ENCODE results near the gene TNS3. TPM values are rescaled to one million over a fixed set of nuclear protein-coding genes. Genes with fewer than 3 reads are reported as not detected.

TNS3 gene
- total and polyA plus RNA-seq, 2 of the 13 experiments (the other 11 are each of a cell fraction or from before 2014, with no cell fraction given), result 52.9 to 55.7 TPM

DNA sequence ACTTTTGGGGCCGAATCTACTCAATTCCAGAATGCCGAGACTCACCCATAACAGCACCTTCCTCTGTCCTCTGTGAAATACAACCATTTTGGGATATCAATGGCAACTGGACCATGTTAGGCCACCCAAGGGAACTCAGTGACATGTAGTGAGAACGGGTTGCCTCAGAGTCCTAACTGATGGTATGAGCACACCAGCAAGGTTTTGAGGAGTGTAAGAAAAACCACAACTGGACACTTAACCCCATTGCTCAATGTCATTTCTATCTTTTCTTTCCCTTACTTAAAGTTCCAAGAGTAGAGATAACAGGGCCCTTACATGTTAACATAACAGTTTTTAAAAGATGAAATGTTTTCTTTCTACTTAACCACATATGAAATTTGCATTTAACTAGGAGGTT, 67.1 kb downstream of the TNS3 start:
- no peak for ATAC-seq
- H3K9ac ChIP-seq (ENCODE audit: insufficient read depth, low read depth, low read length), result no peak overlapping the region
- H3K79me2 ChIP-seq (ENCODE audit: insufficient read depth, low read length), result peaks cover 91% of the 10 kb centered on the region
- intact Hi-C loops (cut with micrococcal nuclease; ENCODE audit: unreplicated experiment) (loop anchor here (5.0 kb wide), 1 partner anchor 38 kb away; no protein-coding TSS in a partner anchor), in situ Hi-C loops (cut with HindIII; ENCODE audit: extremely low pct_ligation_motif_present, low pct_unique_long_range_greater_than_20kb) (no loop called here)
- ChIA-PET CTCF (ENCODE audit: low intra/inter-chr PET ratio, low total read pairs) (no interaction called here), POLR2A (no interaction called here)
- H3K27ac ChIP-seq (ENCODE audit: extremely low read length, insufficient read depth, low read length), result peak overlapping the region; percentile 8
- H2AFZ ChIP-seq (ENCODE audit: low read length), result no peak overlapping the region
- DNase-seq (ENCODE audit: low spot score), result no peak
- peaks cover 79% of the 10 kb centered on the region for H3K4me1 ChIP-seq (ENCODE audit: insufficient read depth, low read length)
- H3K4me3 ChIP-seq (replicated peaks in 1 of 3; ENCODE audit: insufficient read depth in 1 of 3, low read depth in 2 of 3, low read length in 3 of 3), result no peak overlapping the region
- 96% methylated on average over 3 of the region's 3 CpGs for WGBS (ENCODE audit: low lambda C conversion rate)
- H3K9me3 ChIP-seq (ENCODE audit: low read length), result no peaks in the 10 kb centered on the region
- H4K20me1 ChIP-seq (ENCODE audit: insufficient read depth, low read length), result peaks cover 53% of the 10 kb centered on the region
- peaks cover 16 to 53% of the 10 kb centered on the region in 2 experiments for H3K36me3 ChIP-seq (replicated peaks in 1 of 2; ENCODE audit: control insufficient read depth in 1 of 2, insufficient read depth in 2 of 2, low read length in 2 of 2)
- no peak overlapping the region for H3K4me2 ChIP-seq (ENCODE audit: low read depth, low read length)
- FAIRE-seq, result no peak
- H3K27me3 ChIP-seq (ENCODE audit: control insufficient read depth in 1 of 2, insufficient read depth in 2 of 2, low read length in 2 of 2), result no peaks in the 10 kb centered on the region
- BruUV-seq (replicated peaks), result no TSS peak
- TF ChIP-seq FOXJ3 (CRISPR knock-in tag; IDR thresholded peaks at IDR 0.05; ENCODE audit: borderline replicate concordance) (no peak), ZNF225 (CRISPR knock-in tag; IDR thresholded peaks at IDR 0.05) (no peak), ZNF75D (CRISPR knock-in tag; IDR thresholded peaks at IDR 0.05; ENCODE audit: borderline replicate concordance) (no peak), NFIC (IDR thresholded peaks at IDR 0.05; ENCODE audit: low read length) (no peak), ZNF367 (CRISPR knock-in tag; IDR thresholded peaks at IDR 0.05; ENCODE audit: borderline replicate concordance) (no peak), ZNF207 (IDR thresholded peaks at IDR 0.05; ENCODE audit: borderline replicate concordance) (no peak), SMYD3 (CRISPR knock-in tag; IDR thresholded peaks at IDR 0.05) (no peak), HNF4A (CRISPR knock-in tag; IDR thresholded peaks at IDR 0.05) (no peak), KDM5B (CRISPR knock-in tag; IDR thresholded peaks at IDR 0.05; ENCODE audit: borderline replicate concordance) (no peak), ZNF879 (CRISPR knock-in tag; IDR thresholded peaks at IDR 0.05) (no peak), KLF12 (CRISPR knock-in tag; IDR thresholded peaks at IDR 0.05; ENCODE audit: borderline replicate concordance) (no peak), ZNF460 (CRISPR knock-in tag; IDR thresholded peaks at IDR 0.05; ENCODE audit: borderline replicate concordance) (no peak)
- TF ChIP-seq, protein P1, sequence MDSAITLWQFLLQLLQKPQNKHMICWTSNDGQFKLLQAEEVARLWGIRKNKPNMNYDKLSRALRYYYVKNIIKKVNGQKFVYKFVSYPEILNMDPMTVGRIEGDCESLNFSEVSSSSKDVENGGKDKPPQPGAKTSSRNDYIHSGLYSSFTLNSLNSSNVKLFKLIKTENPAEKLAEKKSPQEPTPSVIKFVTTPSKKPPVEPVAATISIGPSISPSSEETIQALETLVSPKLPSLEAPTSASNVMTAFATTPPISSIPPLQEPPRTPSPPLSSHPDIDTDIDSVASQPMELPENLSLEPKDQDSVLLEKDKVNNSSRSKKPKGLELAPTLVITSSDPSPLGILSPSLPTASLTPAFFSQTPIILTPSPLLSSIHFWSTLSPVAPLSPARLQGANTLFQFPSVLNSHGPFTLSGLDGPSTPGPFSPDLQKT (CRISPR knock-in tag; IDR thresholded peaks at IDR 0.05; ENCODE audit: borderline replicate concordance), result no peak
- TF ChIP-seq, protein P2, sequence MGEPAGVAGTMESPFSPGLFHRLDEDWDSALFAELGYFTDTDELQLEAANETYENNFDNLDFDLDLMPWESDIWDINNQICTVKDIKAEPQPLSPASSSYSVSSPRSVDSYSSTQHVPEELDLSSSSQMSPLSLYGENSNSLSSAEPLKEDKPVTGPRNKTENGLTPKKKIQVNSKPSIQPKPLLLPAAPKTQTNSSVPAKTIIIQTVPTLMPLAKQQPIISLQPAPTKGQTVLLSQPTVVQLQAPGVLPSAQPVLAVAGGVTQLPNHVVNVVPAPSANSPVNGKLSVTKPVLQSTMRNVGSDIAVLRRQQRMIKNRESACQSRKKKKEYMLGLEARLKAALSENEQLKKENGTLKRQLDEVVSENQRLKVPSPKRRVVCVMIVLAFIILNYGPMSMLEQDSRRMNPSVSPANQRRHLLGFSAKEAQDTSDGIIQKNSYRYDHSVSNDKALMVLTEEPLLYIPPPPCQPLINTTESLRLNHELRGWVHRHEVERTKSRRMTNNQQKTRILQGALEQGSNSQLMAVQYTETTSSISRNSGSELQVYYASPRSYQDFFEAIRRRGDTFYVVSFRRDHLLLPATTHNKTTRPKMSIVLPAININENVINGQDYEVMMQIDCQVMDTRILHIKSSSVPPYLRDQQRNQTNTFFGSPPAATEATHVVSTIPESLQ (CRISPR knock-in tag; conservative IDR thresholded peaks at IDR 0.05), result no peak
- TF ChIP-seq, protein P3, sequence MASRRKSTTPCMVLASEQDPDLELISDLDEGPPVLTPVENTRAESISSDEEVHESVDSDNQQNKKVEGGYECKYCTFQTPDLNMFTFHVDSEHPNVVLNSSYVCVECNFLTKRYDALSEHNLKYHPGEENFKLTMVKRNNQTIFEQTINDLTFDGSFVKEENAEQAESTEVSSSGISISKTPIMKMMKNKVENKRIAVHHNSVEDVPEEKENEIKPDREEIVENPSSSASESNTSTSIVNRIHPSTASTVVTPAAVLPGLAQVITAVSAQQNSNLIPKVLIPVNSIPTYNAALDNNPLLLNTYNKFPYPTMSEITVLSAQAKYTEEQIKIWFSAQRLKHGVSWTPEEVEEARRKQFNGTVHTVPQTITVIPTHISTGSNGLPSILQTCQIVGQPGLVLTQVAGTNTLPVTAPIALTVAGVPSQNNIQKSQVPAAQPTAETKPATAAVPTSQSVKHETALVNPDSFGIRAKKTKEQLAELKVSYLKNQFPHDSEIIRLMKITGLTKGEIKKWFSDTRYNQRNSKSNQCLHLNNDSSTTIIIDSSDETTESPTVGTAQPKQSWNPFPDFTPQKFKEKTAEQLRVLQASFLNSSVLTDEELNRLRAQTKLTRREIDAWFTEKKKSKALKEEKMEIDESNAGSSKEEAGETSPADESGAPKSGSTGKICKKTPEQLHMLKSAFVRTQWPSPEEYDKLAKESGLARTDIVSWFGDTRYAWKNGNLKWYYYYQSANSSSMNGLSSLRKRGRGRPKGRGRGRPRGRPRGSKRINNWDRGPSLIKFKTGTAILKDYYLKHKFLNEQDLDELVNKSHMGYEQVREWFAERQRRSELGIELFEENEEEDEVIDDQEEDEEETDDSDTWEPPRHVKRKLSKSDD (CRISPR knock-in tag; IDR thresholded peaks at IDR 0.05; ENCODE audit: low read depth), result no peak
- TF ChIP-seq, protein P4, sequence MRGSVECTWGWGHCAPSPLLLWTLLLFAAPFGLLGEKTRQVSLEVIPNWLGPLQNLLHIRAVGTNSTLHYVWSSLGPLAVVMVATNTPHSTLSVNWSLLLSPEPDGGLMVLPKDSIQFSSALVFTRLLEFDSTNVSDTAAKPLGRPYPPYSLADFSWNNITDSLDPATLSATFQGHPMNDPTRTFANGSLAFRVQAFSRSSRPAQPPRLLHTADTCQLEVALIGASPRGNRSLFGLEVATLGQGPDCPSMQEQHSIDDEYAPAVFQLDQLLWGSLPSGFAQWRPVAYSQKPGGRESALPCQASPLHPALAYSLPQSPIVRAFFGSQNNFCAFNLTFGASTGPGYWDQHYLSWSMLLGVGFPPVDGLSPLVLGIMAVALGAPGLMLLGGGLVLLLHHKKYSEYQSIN (CRISPR knock-in tag; IDR thresholded peaks at IDR 0.05; ENCODE audit: borderline replicate concordance), result no peak

All from HepG2 (cell line).